BE2C (cell line): ENCODE data around the gene IGF2BP2.
"Not testable (repeated sequence)": the region's sequence is repeated elsewhere in the genome, so short reads cannot be mapped to it uniquely, and the experiment has no call there.

Experiments
- DNase-seq: peaks from one replicate; pipeline ENCODE4 v3.0.0-alpha.2; 2020
- H3K27me3 ChIP-seq: fragments of 250-450 bp; sonication (Bioruptor Pico); 2 replicates; pipeline ENCODE4 v1.5.1; 2020; ENCODE audit warnings: mild to moderate bottlenecking
- H3K36me3 ChIP-seq: fragments of 250-450 bp; sonication (Bioruptor Pico); 2 replicates; pipeline ENCODE4 v1.5.1; 2020; ENCODE audit warnings: mild to moderate bottlenecking
- H3K4me1 ChIP-seq: fragments of 250-450 bp; sonication (Bioruptor Pico); 2 replicates; pipeline ENCODE4 v1.5.1; 2020
- H3K4me3 ChIP-seq: 2 replicates; pipeline ENCODE4 v1.5.1; 2011; ENCODE audit warnings: low read depth, low read length
- H3K9me3 ChIP-seq: fragments of 250-450 bp; sonication (Bioruptor Pico); 2 replicates; pipeline ENCODE4 v1.5.1; 2020
- TF ChIP-seq, protein P1 (sequence below): IDR thresholded peaks from 2 replicates; pipeline ENCODE4 v1.5.1; 2012; ENCODE audit warnings: mild to moderate bottlenecking, low read depth, low read length

The IGF2BP2 gene

DNA sequence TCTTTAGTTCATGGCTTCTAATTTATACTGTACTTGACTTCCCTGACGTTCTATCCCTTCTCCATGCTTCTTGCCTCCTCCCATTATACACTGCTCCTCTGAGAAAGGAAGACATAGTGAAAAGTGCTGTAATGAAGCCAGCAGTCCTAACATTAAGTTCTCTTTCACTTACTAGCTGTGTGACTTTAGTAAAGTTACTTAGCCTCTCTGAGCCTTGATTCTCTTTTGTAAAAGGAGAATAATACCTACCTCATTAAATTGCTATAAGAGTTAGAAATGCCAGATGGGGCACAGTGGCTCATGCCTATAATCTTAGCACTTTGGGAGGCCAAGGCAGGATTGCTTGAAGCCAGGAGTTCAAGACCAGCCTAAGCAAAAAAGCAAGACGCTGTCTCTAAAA lies 18.8 kb upstream of the IGF2BP2 start:
- Histone ChIP-seq H3K27me3 (peaks cover 18% of the 10 kb centered on the region), H3K4me1 (no peaks in the 10 kb centered on the region), H3K36me3 (no peaks in the 10 kb centered on the region), H3K9me3 (no peaks in the 10 kb centered on the region), H3K4me3 (no peak overlapping the region)
- no peak for DNase-seq
- TF ChIP-seq, protein P1, sequence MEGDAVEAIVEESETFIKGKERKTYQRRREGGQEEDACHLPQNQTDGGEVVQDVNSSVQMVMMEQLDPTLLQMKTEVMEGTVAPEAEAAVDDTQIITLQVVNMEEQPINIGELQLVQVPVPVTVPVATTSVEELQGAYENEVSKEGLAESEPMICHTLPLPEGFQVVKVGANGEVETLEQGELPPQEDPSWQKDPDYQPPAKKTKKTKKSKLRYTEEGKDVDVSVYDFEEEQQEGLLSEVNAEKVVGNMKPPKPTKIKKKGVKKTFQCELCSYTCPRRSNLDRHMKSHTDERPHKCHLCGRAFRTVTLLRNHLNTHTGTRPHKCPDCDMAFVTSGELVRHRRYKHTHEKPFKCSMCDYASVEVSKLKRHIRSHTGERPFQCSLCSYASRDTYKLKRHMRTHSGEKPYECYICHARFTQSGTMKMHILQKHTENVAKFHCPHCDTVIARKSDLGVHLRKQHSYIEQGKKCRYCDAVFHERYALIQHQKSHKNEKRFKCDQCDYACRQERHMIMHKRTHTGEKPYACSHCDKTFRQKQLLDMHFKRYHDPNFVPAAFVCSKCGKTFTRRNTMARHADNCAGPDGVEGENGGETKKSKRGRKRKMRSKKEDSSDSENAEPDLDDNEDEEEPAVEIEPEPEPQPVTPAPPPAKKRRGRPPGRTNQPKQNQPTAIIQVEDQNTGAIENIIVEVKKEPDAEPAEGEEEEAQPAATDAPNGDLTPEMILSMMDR = no peak

DNA sequence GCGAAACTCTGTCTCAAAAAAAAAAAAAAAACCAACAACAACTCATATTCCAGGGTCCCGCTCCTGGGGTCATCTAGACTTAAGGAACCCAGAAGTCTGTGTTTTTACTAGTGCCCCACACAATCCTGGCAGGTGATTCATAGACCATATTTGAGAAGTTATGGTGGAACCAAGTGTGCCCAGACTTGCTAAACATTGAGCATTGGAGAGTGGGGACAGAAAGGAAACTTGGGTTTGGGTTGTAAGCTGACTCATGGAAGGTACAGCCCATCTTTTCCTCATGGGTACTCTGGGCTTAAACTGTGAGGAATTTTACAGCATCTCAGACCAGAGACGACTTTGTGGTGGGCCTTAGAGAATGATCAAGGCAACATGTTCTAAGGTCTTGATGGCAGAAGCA lies 18.3 kb upstream of the IGF2BP2 start:
- Histone ChIP-seq H3K36me3 (no peaks in the 10 kb centered on the region), H3K4me3 (no peak overlapping the region), H3K4me1 (no peaks in the 10 kb centered on the region), H3K9me3 (no peaks in the 10 kb centered on the region), H3K27me3 (peaks cover 18% of the 10 kb centered on the region)
- TF ChIP-seq, protein P1 = no peak
- DNase-seq = no peak

DNA sequence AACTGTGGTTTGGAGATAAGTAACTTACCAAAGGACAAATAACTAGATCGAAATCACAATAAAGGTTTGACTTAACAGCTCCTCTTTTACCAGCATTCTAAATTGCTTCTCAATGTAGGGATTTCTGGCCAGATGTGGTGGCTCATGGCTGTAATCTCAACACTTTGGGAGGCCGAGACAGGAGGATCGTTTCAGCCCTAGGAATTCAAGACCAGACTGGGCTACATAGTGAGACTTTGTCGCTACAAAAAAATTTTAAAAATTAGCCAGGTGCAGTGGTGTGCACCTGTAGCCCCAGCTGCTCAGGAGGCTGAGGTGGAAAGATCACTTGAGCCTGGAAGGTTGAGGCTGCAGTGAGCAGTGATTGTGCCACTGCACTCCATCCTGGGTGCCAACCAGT lies 17.4 kb upstream of the IGF2BP2 start:
- H3K4me1 ChIP-seq = no peaks in the 10 kb centered on the region
- no peak for DNase-seq
- H3K27me3 ChIP-seq = peaks cover 18% of the 10 kb centered on the region
- no peaks in the 10 kb centered on the region for H3K9me3 ChIP-seq
- TF ChIP-seq, protein P1 = no peak
- H3K4me3 ChIP-seq = no peak overlapping the region
- H3K36me3 ChIP-seq = no peaks in the 10 kb centered on the region

DNA sequence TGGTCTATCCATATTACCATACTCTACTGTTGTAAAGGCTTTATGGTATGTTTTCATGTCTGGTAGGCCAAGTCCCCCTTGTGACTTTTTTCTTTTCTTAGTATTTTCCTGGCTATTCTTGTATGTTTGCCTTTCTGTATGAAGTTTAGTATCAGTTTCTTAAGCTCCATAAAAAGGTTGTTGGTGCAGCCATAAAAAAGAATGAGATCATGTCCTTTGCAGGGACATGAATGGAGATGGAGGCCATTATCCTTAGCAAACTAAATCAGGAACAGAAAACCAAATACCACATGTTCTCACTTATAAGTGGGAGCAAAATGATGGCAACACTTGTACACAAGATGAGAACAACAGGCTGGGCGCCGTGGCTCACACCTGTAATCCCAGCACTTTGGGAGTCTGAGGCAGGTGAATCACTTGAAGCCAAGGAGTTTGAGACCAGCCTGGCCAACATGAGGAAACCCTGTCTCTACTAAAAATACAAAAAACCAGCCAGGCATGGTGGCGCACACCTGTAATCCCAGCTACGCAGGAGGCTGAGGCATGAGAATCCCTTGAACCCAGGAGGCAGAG lies 13.7 kb upstream of the IGF2BP2 start:
- H3K4me3 ChIP-seq, H3K36me3 ChIP-seq, DNase-seq, H3K9me3 ChIP-seq, H3K27me3 ChIP-seq, H3K4me1 ChIP-seq: not testable (repeated sequence)

DNA sequence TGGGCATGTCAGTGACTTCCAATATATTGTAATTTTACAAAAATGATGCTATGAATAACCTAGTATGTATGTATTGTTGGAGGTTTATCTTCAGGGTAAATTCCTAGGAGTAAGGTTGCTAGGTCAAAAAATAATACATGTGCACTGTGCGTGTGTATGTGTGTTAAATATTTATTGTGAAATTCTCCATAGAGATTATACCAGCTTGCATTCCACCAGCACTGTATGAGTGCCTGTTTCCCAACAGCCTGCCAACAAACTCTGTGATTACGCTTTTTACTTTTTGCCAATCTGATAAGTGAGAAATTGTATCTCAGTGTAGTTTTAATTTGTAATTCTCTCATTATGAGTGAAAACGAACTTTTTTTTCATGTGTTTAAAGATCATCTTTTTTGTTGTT lies 12.6 kb upstream of the IGF2BP2 start:
- Histone ChIP-seq H3K36me3 (no peaks in the 10 kb centered on the region), H3K4me3 (no peak overlapping the region), H3K9me3 (no peaks in the 10 kb centered on the region), H3K27me3 (peaks cover 8% of the 10 kb centered on the region; the same call in 1 of the 2 replicates), H3K4me1 (no peaks in the 10 kb centered on the region)
- DNase-seq = no peak
- TF ChIP-seq, protein P1 = no peak

DNA sequence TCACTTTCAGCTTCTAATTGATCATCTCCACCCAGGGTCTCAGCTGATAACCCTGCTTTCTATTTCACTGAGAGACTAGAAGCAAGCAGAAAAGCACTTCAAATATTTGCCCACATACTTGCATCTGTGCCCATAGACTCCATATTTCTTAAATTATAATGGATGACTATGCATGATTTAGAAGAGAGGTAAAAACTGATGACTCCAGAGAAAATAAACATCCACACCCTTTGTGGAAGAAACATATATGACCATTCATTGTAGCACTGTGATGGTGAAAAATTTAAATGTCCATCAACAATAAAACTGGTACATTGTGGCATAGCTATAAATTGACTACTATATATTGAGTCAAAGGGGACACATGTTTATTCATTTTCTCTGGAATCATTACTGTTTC lies 7.1 kb upstream of the IGF2BP2 start:
- TF ChIP-seq, protein P1 = no peak
- Histone ChIP-seq H3K9me3 (no peaks in the 10 kb centered on the region; the same call in 1 of the 2 replicates), H3K36me3 (no peaks in the 10 kb centered on the region), H3K4me1 (no peaks in the 10 kb centered on the region), H3K4me3 (no peak overlapping the region), H3K27me3 (peaks cover 40% of the 10 kb centered on the region)
- no peak for DNase-seq

DNA sequence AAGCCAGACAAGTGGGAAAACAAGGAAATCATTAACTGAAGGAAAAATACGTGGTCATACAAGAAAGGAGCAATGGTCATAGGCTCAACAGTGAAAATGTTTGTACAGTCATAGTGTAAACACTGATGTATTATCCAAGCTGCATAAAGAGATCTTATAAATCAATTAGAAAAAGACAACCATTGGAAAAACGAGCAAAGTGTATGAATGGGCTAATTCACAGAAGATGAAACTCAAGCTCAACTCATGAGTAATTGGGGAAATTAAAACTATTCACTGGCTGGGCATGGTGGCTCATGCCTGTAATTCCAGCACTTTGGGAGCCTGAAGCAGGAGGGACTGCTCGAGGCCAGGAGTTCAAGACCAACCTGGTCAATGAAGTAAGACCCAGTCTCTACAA lies 6.4 kb upstream of the IGF2BP2 start:
- Histone ChIP-seq H3K4me3 (no peak overlapping the region), H3K36me3 (no peaks in the 10 kb centered on the region), H3K4me1 (no peaks in the 10 kb centered on the region), H3K27me3 (peaks cover 48% of the 10 kb centered on the region), H3K9me3 (no peaks in the 10 kb centered on the region; the same call in 1 of the 2 replicates)
- TF ChIP-seq, protein P1 = no peak
- no peak for DNase-seq
